ENCODE data around the gene RNPEPL1. TPM values are rescaled to one million over a fixed set of nuclear protein-coding genes. Genes with fewer than 3 reads are reported as not detected.

The RNPEPL1 gene
- total and polyA plus RNA-seq, 2 experiments from 2014 or later, result 6.0 to 21.0 TPM

DNA sequence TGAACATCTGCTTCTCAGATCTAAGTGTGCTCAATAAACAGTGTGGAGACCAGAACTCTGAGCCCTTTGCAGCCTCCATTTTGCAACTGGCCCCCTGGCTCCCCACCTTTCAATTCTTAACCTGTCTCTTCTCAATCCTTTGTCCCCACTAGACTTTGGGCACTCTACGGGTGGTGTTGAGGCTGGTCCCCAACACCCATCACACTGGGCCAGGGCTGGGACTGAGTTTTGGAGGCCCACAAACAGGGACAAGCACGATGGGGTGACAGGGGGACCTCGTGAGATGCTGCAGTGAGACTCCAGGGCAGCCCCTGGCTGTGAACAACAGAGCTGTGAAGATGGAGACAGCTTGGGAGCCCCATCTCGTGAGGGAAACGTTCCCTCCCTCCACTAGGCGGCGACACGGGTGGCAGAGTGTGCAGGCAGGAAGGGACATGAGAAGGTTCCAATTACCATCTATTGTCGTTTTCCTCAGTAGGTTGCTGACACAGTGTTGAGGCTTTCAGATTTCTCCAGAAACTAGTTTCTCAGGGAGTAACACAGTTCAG is 11.7 kb upstream of the RNPEPL1 start:
- TF ChIP-seq JUNB (IDR thresholded peaks at IDR 0.05; ENCODE audit: unreplicated experiment) (no peak), STAT1 (IDR thresholded peaks at IDR 0.05; ENCODE audit: unreplicated experiment) (no peak), POLR2AphosphoS5 (IDR thresholded peaks at IDR 0.05; ENCODE audit: low read depth) (no peak), EZH2phosphoT487 (IDR thresholded peaks at IDR 0.05; ENCODE audit: unreplicated experiment) (no peak), ZNF331 (CRISPR knock-in tag; IDR thresholded peaks at IDR 0.05; ENCODE audit: low read depth) (no peak), CREB1 (CRISPR knock-in tag; IDR thresholded peaks at IDR 0.05; ENCODE audit: low read depth) (0 out of 2 replicates have a peak, but pooled peaks have one; percentile 8), NANOG (IDR thresholded peaks at IDR 0.05; ENCODE audit: borderline replicate concordance) (no peak)
- TF ChIP-seq, protein P1, sequence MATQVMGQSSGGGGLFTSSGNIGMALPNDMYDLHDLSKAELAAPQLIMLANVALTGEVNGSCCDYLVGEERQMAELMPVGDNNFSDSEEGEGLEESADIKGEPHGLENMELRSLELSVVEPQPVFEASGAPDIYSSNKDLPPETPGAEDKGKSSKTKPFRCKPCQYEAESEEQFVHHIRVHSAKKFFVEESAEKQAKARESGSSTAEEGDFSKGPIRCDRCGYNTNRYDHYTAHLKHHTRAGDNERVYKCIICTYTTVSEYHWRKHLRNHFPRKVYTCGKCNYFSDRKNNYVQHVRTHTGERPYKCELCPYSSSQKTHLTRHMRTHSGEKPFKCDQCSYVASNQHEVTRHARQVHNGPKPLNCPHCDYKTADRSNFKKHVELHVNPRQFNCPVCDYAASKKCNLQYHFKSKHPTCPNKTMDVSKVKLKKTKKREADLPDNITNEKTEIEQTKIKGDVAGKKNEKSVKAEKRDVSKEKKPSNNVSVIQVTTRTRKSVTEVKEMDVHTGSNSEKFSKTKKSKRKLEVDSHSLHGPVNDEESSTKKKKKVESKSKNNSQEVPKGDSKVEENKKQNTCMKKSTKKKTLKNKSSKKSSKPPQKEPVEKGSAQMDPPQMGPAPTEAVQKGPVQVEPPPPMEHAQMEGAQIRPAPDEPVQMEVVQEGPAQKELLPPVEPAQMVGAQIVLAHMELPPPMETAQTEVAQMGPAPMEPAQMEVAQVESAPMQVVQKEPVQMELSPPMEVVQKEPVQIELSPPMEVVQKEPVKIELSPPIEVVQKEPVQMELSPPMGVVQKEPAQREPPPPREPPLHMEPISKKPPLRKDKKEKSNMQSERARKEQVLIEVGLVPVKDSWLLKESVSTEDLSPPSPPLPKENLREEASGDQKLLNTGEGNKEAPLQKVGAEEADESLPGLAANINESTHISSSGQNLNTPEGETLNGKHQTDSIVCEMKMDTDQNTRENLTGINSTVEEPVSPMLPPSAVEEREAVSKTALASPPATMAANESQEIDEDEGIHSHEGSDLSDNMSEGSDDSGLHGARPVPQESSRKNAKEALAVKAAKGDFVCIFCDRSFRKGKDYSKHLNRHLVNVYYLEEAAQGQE (IDR thresholded peaks at IDR 0.05; ENCODE audit: unreplicated experiment), result no peak
- TF ChIP-seq, protein P2, sequence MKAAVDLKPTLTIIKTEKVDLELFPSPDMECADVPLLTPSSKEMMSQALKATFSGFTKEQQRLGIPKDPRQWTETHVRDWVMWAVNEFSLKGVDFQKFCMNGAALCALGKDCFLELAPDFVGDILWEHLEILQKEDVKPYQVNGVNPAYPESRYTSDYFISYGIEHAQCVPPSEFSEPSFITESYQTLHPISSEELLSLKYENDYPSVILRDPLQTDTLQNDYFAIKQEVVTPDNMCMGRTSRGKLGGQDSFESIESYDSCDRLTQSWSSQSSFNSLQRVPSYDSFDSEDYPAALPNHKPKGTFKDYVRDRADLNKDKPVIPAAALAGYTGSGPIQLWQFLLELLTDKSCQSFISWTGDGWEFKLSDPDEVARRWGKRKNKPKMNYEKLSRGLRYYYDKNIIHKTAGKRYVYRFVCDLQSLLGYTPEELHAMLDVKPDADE (IDR thresholded peaks at IDR 0.05), result no peak
- TF ChIP-seq, protein P3, sequence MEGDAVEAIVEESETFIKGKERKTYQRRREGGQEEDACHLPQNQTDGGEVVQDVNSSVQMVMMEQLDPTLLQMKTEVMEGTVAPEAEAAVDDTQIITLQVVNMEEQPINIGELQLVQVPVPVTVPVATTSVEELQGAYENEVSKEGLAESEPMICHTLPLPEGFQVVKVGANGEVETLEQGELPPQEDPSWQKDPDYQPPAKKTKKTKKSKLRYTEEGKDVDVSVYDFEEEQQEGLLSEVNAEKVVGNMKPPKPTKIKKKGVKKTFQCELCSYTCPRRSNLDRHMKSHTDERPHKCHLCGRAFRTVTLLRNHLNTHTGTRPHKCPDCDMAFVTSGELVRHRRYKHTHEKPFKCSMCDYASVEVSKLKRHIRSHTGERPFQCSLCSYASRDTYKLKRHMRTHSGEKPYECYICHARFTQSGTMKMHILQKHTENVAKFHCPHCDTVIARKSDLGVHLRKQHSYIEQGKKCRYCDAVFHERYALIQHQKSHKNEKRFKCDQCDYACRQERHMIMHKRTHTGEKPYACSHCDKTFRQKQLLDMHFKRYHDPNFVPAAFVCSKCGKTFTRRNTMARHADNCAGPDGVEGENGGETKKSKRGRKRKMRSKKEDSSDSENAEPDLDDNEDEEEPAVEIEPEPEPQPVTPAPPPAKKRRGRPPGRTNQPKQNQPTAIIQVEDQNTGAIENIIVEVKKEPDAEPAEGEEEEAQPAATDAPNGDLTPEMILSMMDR (conservative IDR thresholded peaks at IDR 0.05; ENCODE audit: low read depth in 2 of 2), result peak; percentile 71 to 95
- TF ChIP-seq, protein P4, sequence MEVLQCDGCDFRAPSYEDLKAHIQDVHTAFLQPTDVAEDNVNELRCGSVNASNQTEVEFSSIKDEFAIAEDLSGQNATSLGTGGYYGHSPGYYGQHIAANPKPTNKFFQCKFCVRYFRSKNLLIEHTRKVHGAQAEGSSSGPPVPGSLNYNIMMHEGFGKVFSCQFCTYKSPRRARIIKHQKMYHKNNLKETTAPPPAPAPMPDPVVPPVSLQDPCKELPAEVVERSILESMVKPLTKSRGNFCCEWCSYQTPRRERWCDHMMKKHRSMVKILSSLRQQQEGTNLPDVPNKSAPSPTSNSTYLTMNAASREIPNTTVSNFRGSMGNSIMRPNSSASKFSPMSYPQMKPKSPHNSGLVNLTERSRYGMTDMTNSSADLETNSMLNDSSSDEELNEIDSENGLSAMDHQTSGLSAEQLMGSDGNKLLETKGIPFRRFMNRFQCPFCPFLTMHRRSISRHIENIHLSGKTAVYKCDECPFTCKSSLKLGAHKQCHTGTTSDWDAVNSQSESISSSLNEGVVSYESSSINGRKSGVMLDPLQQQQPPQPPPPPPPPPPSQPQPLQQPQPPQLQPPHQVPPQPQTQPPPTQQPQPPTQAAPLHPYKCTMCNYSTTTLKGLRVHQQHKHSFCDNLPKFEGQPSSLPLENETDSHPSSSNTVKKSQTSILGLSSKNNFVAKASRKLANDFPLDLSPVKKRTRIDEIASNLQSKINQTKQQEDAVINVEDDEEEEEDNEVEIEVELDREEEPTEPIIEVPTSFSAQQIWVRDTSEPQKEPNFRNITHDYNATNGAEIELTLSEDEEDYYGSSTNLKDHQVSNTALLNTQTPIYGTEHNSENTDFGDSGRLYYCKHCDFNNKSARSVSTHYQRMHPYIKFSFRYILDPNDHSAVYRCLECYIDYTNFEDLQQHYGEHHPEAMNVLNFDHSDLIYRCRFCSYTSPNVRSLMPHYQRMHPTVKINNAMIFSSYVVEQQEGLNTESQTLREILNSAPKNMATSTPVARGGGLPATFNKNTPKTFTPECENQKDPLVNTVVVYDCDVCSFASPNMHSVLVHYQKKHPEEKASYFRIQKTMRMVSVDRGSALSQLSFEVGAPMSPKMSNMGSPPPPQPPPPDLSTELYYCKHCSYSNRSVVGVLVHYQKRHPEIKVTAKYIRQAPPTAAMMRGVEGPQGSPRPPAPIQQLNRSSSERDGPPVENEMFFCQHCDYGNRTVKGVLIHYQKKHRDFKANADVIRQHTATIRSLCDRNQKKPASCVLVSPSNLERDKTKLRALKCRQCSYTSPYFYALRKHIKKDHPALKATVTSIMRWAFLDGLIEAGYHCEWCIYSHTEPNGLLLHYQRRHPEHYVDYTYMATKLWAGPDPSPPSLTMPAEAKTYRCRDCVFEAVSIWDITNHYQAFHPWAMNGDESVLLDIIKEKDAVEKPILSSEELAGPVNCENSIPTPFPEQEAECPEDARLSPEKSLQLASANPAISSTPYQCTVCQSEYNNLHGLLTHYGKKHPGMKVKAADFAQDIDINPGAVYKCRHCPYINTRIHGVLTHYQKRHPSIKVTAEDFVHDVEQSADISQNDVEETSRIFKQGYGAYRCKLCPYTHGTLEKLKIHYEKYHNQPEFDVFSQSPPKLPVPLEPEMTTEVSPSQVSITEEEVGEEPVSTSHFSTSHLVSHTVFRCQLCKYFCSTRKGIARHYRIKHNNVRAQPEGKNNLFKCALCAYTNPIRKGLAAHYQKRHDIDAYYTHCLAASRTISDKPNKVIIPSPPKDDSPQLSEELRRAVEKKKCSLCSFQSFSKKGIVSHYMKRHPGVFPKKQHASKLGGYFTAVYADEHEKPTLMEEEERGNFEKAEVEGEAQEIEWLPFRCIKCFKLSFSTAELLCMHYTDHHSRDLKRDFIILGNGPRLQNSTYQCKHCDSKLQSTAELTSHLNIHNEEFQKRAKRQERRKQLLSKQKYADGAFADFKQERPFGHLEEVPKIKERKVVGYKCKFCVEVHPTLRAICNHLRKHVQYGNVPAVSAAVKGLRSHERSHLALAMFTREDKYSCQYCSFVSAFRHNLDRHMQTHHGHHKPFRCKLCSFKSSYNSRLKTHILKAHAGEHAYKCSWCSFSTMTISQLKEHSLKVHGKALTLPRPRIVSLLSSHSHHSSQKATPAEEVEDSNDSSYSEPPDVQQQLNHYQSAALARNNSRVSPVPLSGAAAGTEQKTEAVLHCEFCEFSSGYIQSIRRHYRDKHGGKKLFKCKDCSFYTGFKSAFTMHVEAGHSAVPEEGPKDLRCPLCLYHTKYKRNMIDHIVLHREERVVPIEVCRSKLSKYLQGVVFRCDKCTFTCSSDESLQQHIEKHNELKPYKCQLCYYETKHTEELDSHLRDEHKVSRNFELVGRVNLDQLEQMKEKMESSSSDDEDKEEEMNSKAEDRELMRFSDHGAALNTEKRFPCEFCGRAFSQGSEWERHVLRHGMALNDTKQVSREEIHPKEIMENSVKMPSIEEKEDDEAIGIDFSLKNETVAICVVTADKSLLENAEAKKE (CRISPR knock-in tag; IDR thresholded peaks at IDR 0.05), result no peak
- H3K79me2 ChIP-seq (replicated peaks; ENCODE audit: insufficient read depth), result peaks cover 9% of the 10 kb centered on the region; the same call in 1 of the 2 replicates
- ATAC-seq, result peak; percentile 26

More for the DNA sequence above, 11.7 kb upstream of the RNPEPL1 start:
- H3K4me1 Mint-ChIP-seq, result peaks cover 23% of the 10 kb centered on the region
- peaks cover 24% of the 10 kb centered on the region for H3K27me3 ChIP-seq (ENCODE audit: insufficient read depth)
- H3K36me3 Mint-ChIP-seq (ENCODE audit: low read depth), result peaks cover 20% of the 10 kb centered on the region
- H3K4me2 ChIP-seq, result peak overlapping the region; percentile 78
- H3K27me3 Mint-ChIP-seq (ENCODE audit: insufficient read depth, low read depth, poor library complexity), result peaks cover 32% of the 10 kb centered on the region
- H3K4me3 Mint-ChIP-seq, result peak overlapping the region; percentile 53
- DNase-seq (ENCODE audit: low spot score), result peak; percentile 79
- H3K27ac Mint-ChIP-seq, result no peak overlapping the region
- H3K4me1 ChIP-seq (ENCODE audit: insufficient read depth), result peaks cover 13% of the 10 kb centered on the region
- H3K9me2 ChIP-seq (ENCODE audit: insufficient read depth), result no peaks in the 10 kb centered on the region; the same call in 1 of the 2 replicates
- H3K36me3 ChIP-seq (ENCODE audit: insufficient read depth), result no peaks in the 10 kb centered on the region
- H3F3A ChIP-seq (replicated peaks; ENCODE audit: low read depth), result 0 out of 2 replicates have a peak, but pooled peaks cover 5% of the 10 kb centered on the region
- peak overlapping the region; percentile 56; the same call in 1 of the 2 replicates for H2AFZ ChIP-seq
- no peaks in the 10 kb centered on the region for H4K20me1 ChIP-seq (replicated peaks; ENCODE audit: insufficient read depth)
- peaks cover 4% of the 10 kb centered on the region; the same call in 1 of the 3 replicates for H3K9me3 Mint-ChIP-seq
- H3K4me3 ChIP-seq, result peak overlapping the region; percentile 56
- no peak overlapping the region for H3K27ac ChIP-seq (ENCODE audit: low read depth)
